K562 (cell line): ENCODE data around the gene ARNT2. TPM values are rescaled to one million over a fixed set of nuclear protein-coding genes. Genes with fewer than 3 reads are reported as not detected.

Experiments
- CREB1 ChIP-seq, 2 experiments: sonication (generic) in 1 of 2; formaldehyde crosslinking in 1 of 2; IDR thresholded peaks; 2 replicates each; pipeline versions ENCODE4 v1.6.1 to v1.8.0; 2012 to 2022; ENCODE audit warnings: inconsistent platforms in 1 of 2, mild to moderate bottlenecking in 1 of 2, missing genetic modification reagents in 1 of 2, moderate library complexity in 1 of 2
- JUND ChIP-seq, 2 experiments: IDR thresholded peaks; 2 replicates in 1 of 2; 3 replicates in 1 of 2; pipeline ENCODE4 v1.6.1; 2011; ENCODE audit warnings: borderline replicate concordance in 2 of 2, low read depth in 2 of 2, low read length in 2 of 2, improper control_type of control experiment in 1 of 2, missing biosample characterization in 1 of 2, missing genetic modification characterization in 1 of 2, missing genetic modification reagents in 1 of 2
- MYBL2 ChIP-seq, 2 experiments: fragments of 450-650 bp in 1 of 2; sonication (generic) in 1 of 2; formaldehyde crosslinking in 1 of 2; IDR thresholded peaks; 2 replicates each; pipeline versions ENCODE4 v1.6.1 to v1.8.1; 2017 to 2022; ENCODE audit warnings: borderline replicate concordance in 1 of 2, inconsistent platforms in 1 of 2, low read depth in 1 of 2, mild to moderate bottlenecking in 1 of 2, missing genetic modification reagents in 1 of 2, moderate library complexity in 1 of 2
- THRB ChIP-seq: fragments of 450-650 bp; formaldehyde crosslinking; conservative IDR thresholded peaks from 2 replicates; pipeline ENCODE4 v1.4.0; 2022; ENCODE audit warnings: mild to moderate bottlenecking, missing genetic modification characterization
- ZNF696 ChIP-seq: fragments of 250-450 bp; sonication (Bioruptor Pico); conservative IDR thresholded peaks from 2 replicates; pipeline ENCODE4 v1.4.0; 2020; ENCODE audit warnings: mild to moderate bottlenecking, moderate library complexity
- polyA plus RNA-seq, 8 experiments: library from polyadenylated mRNA; depleted of rRNA in 4 of 8; stranded (reverse) in 5 of 8; unstranded in 3 of 8; fragments of >200 nt; fragmentation: Nextera tagmentation in 2 of 8; fragmentation: Illumina TruSeq in 1 of 8; extraction: Ambion mirVana in 2 of 8; extraction: Trizol in 1 of 8; gene quantifications; 2 replicates each; pipeline versions ENCODE4 v1.2.1 to v1.2.3, GENCODE V29; 2011 to 2014; ENCODE audit warnings: inconsistent platforms in 1 of 8, missing spikeins in 1 of 8
- total RNA-seq, 7 experiments: library from RNA; depleted of rRNA in 6 of 7; stranded (reverse); fragments of >200 nt in 6 of 7; fragmentation: Illumina TruSeq in 2 of 7; extraction: Trizol in 2 of 7; gene quantifications; 2 replicates each; pipeline versions ENCODE4 v1.2.1 to v1.2.3, GENCODE V29; 2011 to 2021; ENCODE audit warnings: low replicate concordance in 1 of 7
- TF ChIP-seq, protein P1 (sequence below): fragments of 450-650 bp; IDR thresholded peaks from 2 replicates; pipeline ENCODE4 v1.7.0; 2016; ENCODE audit warnings: borderline replicate concordance
- TF ChIP-seq, protein P2 (sequence below): sonication (generic); formaldehyde crosslinking; IDR thresholded peaks from 2 replicates; pipeline ENCODE4 v1.8.0; 2023; ENCODE audit warnings: mild to moderate bottlenecking, missing genetic modification reagents
- TF ChIP-seq, protein P3 (sequence below): sonication (generic); formaldehyde crosslinking; IDR thresholded peaks from 2 replicates; pipeline ENCODE4 v1.8.0; 2022; ENCODE audit warnings: missing genetic modification reagents, mild to moderate bottlenecking, borderline replicate concordance

The ARNT2 gene
- total and polyA plus RNA-seq, 9 of the 15 experiments (the other 6 are each of a cell fraction or from before 2014, with no cell fraction given) = 0.01 TPM; not detected in 8

- TF ChIP-seq, protein P1, sequence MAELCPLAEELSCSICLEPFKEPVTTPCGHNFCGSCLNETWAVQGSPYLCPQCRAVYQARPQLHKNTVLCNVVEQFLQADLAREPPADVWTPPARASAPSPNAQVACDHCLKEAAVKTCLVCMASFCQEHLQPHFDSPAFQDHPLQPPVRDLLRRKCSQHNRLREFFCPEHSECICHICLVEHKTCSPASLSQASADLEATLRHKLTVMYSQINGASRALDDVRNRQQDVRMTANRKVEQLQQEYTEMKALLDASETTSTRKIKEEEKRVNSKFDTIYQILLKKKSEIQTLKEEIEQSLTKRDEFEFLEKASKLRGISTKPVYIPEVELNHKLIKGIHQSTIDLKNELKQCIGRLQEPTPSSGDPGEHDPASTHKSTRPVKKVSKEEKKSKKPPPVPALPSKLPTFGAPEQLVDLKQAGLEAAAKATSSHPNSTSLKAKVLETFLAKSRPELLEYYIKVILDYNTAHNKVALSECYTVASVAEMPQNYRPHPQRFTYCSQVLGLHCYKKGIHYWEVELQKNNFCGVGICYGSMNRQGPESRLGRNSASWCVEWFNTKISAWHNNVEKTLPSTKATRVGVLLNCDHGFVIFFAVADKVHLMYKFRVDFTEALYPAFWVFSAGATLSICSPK = no peak
- TF ChIP-seq THRB (CRISPR knock-in tag) = no peak
- TF ChIP-seq, protein P2, sequence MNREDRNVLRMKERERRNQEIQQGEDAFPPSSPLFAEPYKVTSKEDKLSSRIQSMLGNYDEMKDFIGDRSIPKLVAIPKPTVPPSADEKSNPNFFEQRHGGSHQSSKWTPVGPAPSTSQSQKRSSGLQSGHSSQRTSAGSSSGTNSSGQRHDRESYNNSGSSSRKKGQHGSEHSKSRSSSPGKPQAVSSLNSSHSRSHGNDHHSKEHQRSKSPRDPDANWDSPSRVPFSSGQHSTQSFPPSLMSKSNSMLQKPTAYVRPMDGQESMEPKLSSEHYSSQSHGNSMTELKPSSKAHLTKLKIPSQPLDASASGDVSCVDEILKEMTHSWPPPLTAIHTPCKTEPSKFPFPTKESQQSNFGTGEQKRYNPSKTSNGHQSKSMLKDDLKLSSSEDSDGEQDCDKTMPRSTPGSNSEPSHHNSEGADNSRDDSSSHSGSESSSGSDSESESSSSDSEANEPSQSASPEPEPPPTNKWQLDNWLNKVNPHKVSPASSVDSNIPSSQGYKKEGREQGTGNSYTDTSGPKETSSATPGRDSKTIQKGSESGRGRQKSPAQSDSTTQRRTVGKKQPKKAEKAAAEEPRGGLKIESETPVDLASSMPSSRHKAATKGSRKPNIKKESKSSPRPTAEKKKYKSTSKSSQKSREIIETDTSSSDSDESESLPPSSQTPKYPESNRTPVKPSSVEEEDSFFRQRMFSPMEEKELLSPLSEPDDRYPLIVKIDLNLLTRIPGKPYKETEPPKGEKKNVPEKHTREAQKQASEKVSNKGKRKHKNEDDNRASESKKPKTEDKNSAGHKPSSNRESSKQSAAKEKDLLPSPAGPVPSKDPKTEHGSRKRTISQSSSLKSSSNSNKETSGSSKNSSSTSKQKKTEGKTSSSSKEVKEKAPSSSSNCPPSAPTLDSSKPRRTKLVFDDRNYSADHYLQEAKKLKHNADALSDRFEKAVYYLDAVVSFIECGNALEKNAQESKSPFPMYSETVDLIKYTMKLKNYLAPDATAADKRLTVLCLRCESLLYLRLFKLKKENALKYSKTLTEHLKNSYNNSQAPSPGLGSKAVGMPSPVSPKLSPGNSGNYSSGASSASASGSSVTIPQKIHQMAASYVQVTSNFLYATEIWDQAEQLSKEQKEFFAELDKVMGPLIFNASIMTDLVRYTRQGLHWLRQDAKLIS (CRISPR knock-in tag) = no peak
- no peak for TF ChIP-seq MYBL2 (IDR thresholded peaks at IDR 0.05; ENCODE audit: low read depth)
- TF ChIP-seq MYBL2 (CRISPR knock-in tag; IDR thresholded peaks at IDR 0.05; ENCODE audit: borderline replicate concordance) = no peak
- TF ChIP-seq, protein P3, sequence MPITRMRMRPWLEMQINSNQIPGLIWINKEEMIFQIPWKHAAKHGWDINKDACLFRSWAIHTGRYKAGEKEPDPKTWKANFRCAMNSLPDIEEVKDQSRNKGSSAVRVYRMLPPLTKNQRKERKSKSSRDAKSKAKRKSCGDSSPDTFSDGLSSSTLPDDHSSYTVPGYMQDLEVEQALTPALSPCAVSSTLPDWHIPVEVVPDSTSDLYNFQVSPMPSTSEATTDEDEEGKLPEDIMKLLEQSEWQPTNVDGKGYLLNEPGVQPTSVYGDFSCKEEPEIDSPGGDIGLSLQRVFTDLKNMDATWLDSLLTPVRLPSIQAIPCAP (CRISPR knock-in tag) = no peak
- TF ChIP-seq ZNF696 = no peak
- no peak for TF ChIP-seq JUND (IDR thresholded peaks at IDR 0.05; ENCODE audit: borderline replicate concordance, low read depth, low read length)
- TF ChIP-seq JUND (tag; IDR thresholded peaks at IDR 0.05; ENCODE audit: borderline replicate concordance, low read depth, low read length) = no peak
- no peak for TF ChIP-seq CREB1 (IDR thresholded peaks at IDR 0.05)
- no peak for TF ChIP-seq CREB1 (CRISPR knock-in tag; IDR thresholded peaks at IDR 0.05)
Observed at GRCh38 chr15:80640531-80641121, 236.4 kb downstream of the ARNT2 start (continued).
